ELR (cell line): Measurements from ENCODE around the gene EPHA2.
"Not testable (repeated sequence)": the region's sequence is repeated elsewhere in the genome, so short reads cannot be mapped to it uniquely, and the experiment has no call there.

Experiments used
- DNase-seq: peaks from one replicate; pipeline ENCODE4 v3.0.0-alpha.2; 2015; ENCODE audit warnings: low read depth

The EPHA2 gene

GRCh38 chr1:16167331-16168143, 11.7 kb upstream of the EPHA2 start:
- peak; percentile 59 for DNase-seq

DNA sequence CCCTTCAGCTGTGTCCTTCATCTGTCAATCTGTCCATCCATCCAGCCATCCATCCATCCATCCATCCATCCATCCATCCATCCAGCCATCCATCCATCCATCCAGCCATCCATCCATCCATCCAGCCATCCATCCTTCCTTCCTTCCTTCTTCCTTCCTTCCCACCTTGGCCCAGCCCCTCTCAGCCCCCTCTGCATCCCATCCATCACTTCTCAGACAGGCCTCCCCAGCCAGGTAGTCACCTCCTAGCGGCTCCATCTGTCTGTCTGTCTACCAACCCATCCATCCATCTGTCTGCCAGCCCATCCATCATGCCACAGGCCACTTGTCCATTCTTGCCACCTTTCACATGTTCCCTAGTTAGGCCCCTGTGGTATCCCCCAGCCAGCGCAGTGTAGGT, 10.2 kb upstream of the EPHA2 start:
- DNase-seq = no peak

- no peak for DNase-seq
Measured at GRCh38 chr1:16165548-16165947, 9.7 kb upstream of the EPHA2 start.

DNA sequence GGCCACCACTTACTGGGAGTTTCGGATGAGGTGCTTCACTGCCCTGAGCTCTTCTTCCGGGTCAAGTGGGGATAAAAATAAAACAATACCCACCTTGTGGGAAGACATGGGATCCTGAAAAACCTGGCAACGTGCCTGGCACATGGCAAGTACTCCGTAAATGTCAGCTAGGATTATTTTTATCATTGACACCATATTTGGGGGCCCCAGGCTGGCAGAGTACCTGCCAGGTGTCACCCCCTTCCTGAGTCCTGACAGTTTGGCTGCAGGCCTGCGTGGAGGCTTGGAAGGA, 9.2 kb upstream of the EPHA2 start:
- no peak for DNase-seq

- peak; percentile 97 for DNase-seq
Measured at GRCh38 chr1:16164213-16165072, 8.6 kb upstream of the EPHA2 start.

DNA sequence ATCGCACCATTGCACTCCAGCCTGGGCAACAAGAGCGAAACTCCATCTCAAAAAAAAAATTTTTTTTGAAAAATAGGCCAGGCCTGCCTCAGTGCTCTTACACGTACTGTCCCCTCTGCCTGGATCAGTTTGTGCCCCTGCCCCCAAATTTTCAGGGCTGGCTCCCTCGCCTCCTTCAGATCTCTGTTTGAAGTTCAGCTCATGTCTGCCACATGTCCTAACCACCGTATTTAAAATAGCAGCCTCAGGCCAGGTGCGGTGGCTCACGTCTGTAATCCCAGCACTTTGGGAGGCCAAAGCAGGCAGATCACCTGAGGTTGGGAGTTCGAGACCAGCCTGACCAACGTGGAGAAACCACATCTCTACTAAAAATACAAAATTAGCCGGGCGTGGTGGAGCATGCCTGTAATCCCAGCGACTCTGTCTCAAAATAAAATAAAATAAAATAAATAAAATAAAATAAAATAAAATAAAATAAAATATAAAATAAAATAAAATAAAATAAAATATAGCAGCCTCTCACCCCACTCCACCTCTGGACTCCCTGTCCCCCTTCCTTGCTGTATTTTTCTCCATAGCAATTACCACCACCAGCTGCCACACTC, 7.8 kb upstream of the EPHA2 start:
- DNase-seq = not testable (repeated sequence)

DNA sequence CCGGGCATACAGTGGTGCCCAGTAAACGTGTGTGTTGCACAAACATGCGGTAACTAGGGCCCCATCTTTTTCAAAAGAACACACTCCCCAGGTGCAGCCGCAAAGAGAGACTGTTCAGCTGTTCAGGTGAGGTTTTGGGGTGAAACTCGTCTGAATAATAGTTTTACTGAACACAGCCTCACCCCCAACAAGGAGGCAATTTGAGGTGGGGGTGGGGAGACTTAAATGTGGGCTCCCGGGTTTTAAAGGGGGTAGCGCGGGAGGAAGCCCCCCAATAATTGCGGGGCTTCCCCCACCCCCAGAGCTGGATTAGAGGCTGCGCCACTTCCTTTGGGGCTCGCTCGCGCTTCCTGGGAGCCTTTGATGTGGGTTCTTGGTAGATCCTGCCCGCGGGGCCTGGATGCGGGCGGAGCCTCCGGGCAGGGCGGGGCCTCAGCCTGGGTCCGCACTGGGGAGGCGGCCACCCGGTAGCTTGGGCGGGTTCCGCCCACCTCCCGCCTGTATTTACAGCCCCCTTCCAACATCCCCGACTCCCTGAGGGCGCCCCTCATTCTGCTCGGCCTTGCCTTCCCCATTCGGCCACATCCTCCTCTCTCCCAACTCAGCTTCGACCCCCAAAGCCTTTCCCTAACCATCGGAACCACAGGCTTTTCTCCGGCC, 6.4 kb upstream of the EPHA2 start:
- no peak for DNase-seq

GRCh38 chr1:16161717-16162116, 5.8 kb upstream of the EPHA2 start:
- DNase-seq = no peak

- DNase-seq = peak; percentile 56
Measured at GRCh38 chr1:16158993-16159831, 3.3 kb upstream of the EPHA2 start.

- DNase-seq = no peak
Measured at GRCh38 chr1:16158025-16158424, 2.2 kb upstream of the EPHA2 start.

DNA sequence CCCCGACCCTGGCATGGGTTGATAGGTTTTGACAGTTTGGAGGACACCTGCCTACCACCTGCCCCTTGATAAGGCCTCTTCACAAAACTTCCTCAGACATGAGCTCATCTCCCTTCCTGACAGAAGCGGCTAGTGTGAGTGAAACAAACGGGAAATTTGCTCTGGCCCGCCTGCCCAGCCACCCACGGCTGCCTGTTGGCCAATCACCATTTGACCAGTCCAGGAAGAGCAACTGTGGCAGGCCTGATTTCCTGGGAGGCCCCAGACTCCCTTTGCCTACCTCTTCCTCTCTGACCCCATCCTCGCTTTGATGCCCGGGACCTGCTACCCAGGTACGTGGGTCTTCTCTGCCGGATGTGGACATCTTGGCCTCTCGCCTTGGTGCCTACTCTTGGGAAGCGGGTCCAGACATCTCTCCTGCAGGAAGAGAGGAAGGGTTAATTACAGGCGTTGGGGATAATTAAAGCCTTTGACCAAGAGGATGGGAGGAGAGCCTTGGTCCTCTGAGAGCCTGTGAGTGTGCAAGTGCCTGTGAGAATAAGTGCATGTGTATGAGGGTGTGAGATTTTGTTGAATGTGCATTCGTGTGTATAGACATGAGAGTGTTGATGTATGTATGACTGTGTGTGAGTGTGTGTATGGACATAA, 1.1 kb upstream of the EPHA2 start:
- peak; percentile 76 for DNase-seq

GRCh38 chr1:16153999-16154673, 1.7 kb downstream of the EPHA2 start:
- DNase-seq = no peak

DNA sequence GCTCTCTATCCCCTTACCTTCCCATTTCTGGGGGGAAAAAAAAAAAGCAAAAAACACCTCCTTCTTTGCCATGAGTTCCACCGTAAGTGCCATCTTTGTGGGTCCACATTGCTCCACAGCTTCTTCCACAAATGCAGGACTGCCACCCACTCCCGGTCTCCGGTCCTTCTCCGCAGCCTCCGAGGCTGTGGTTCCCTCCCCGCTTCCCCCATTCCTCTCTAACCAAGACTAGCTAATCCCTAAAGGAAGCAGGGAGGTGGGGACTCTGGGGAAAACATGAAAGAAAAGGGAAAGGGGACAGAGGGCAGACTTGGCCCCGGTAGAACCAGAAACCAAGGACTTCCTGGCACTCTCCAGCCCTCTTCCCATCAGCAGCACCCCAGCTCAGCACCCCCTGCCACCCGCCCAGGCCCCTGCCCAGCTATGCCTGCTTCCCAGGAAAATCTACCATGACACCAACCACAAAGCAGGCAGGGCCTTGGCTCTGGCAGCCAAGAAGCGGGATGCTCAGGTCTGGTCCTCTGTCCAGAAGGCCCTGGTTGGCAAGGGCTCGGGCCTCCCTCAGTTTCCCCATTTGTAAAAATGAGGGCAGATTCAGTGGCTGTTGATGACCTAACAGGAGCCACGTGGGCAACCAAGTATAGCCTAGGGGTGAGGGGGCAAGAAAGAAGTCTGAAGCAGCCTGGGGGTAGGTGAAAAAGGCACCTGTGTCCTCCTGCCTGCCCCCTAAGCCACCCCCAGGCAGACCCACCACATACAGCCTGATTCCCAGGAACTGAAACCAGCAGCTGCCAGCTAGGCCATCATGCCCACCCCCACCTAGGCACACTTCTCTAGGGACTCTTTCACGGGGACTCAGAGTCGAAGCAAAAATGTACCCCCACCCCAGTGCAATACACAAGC, 2.5 kb downstream of the EPHA2 start:
- no peak for DNase-seq

GRCh38 chr1:16152481-16153087, 3.3 kb downstream of the EPHA2 start:
- DNase-seq = no peak

DNA sequence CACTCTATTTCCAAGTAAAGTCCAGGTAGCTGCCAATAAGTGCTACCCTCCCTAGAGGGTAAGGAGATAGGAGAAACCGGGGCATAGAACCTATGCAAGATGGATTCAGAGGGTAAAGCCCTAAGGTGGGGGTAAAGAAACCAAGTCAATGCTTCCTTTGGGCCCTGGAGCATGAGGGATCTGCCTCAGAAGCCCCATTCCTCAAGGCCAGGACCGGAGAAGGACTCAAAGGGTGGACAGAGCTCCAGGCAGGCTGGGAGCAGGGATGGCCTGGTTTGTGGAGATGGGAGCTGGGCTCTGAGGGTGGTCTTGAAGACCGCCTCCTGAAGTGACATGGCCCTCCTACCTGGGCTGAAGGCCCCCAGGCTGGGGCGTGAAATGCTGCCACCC, 3.9 kb downstream of the EPHA2 start:
- no peak for DNase-seq

DNA sequence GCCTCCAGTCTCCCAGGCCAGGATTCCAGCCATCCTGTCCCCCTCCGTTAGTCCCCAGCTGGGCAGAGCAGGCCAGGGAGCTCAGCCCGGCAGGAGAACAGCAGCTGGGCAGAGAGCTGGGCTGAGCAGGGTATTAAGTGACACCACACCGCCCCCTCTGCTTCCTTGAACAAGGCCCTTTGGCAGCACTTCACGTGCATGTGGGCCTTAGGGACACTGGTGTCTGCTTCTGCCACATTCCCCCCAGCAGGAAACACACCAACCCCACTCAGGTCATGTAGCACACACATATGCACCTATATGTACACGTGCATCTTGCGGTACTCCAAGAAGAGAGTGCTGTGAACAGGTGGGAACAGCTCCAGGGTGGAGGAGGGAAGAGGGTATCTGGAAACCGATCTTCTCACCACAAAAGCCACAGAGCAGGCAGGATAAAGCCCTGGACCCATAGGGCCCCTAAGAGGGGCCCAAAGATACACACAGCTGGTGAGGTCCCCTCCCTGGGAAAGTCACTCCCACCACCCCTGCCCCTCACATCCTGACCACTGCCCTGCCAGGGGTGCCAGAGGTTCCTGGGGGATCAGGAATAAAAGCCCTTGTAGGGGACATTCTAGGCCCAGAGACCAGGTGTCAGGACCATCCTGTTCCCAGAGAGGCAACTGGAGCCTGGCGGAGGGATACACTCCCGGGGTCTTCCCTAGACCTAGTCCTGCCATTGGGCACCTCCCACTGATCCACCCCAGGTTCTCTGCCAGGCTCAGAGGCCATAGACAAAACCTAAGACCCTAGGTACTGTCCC, 4.5 kb downstream of the EPHA2 start:
- DNase-seq = no peak

- no peak for DNase-seq
Measured at GRCh38 chr1:16150508-16150907, 5.4 kb downstream of the EPHA2 start.
